GM19467 (cell line): ENCODE data around the gene JADE1.

Experiments
- ATAC-seq: cut with Tn5 transposase; IDR thresholded peaks from one replicate; pipeline ENCODE4 v1.9.1; 2021; ENCODE audit warnings: mild to moderate bottlenecking, moderate library complexity; ENCODE audit not compliant: unreplicated experiment

JADE1 gene

GRCh38 chr4:128868758-128869157 is 59.3 kb downstream of the JADE1 start:
- ATAC-seq: no peak

DNA sequence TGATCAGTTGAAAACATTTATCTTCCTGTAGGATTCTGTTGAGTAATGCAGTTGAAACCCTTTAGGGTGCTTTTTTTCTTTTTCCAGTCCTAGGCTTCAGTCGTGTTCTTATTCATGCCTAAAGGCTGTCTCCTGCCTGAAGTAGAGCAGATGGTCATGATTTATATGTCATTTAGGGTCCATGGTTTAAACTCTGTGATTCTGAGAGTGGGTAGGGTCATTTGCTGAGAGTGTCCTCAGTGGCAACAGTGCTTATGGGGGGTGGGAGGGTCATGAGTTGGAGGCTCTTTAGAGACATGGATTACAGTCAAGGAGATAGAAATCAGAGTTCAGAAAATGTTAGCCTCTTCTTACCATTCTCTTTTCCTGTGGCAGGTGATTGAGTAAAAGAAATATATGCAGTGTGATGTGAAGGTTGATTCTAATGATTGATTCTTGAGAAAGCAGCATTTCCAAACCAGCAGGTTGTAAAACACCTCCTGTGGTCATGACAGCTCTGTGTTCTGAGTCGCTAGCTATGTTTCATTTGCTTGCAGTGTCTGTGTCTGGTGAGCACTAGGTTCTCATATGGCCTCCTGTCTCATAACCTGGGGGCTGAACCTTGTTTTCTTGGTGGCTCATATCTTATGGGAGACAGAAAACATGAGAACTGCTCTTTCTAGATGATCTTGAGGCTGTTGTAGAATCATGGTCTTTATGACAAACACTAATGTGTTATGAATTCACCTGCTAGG is 60.4 kb downstream of the JADE1 start:
- no peak for ATAC-seq

- ATAC-seq: no peak
These were observed 62.4 kb downstream of the JADE1 start for GRCh38 chr4:128871948-128872347.

DNA sequence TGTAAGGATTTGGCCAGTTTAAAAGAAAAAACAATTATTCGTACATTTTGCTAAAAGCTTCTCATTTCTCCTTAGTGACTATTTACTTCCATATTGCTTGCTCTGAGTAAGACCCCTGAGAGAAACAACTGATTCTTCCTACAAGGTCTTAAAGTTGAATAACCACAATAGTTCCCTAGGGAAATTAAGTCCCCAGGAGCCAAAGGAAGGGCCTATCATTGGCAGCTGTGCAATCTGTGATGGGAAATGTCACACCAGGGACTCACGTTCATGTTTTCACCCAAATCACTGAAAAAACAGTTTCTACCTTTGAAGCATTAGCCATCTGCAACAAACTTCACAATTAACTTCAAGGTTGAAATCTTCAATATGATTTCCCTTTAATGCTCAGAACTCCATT is 66.7 kb downstream of the JADE1 start:
- ATAC-seq: no peak

DNA sequence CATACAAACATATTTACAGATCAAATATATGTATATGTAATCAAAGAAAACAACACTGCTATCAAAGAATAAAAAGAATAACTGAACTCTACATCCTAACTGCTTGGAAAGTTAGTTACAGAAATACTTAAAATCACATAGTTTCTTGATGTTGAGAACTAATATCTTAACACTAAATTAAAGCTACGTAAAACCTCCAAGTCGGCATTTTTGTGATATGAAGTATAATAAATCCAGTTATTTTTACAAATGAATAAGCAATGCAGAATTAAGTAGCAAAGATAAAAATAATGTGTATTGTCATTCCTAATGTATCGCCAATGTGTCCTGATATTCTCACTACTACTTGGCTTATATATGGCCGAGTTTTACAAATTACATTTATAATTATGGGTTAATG is 68.4 kb downstream of the JADE1 start:
- no peak for ATAC-seq

DNA sequence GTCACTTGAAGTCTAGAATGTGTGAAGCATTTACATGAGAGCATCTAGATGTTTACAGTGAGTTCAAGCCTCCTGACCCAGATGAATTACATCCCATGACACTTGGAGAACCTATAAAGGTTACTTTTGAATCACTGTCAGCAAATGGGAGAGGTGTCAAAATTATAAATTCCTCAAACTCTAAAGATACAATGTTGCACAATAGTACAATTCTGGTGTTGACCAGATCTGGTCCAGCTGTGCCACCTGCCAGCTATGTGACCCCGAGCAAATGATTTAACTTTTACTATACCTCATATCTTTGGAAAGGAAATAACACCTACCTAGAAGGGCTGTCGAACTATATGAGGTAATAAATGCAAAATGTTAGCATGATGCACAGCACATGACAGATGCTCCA is 69.8 kb downstream of the JADE1 start:
- ATAC-seq: no peak

DNA sequence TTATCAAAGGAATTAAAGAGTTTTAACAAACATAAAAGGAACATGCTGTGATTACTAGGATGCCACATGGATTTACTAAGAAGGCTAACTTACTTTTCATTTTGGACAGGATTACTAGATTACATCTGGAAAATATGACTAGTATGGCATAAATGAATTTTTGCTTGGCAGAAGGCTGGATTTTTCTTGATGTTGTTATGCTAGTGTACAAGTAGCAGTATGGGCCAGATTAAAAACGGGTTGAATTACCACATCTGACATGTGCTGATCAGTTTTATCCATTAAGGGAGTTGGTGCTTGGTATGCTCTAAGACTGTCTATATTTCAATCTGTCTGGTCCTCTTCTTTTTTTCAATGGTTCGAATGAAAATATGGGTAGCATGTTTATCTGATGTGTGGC is 70.5 kb downstream of the JADE1 start:
- ATAC-seq: no peak

- ATAC-seq: no peak
These were observed 71.2 kb downstream of the JADE1 start for GRCh38 chr4:128880662-128881061.

DNA sequence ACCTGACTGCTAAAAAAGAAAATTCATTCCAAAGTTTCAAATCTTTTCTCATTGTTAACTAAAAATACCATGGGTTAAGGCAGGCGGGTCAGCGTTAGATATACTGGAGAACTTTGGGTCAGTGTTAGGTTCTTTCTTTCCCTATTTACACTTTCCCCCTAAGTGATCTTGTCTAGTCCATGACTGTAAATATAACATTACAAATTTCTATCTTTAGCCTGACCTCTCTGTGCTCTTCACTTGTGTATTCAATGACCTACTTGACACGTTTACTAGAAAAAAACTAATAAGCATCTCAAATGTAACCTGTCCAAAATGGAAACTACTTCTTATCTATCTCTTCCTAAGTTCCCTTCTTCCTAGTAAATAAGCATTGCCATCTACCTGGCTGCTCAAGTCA is 95.3 kb downstream of the JADE1 start:
- ATAC-seq: no peak

GRCh38 chr4:128906581-128906980 is 97.1 kb downstream of the JADE1 start:
- no peak for ATAC-seq

DNA sequence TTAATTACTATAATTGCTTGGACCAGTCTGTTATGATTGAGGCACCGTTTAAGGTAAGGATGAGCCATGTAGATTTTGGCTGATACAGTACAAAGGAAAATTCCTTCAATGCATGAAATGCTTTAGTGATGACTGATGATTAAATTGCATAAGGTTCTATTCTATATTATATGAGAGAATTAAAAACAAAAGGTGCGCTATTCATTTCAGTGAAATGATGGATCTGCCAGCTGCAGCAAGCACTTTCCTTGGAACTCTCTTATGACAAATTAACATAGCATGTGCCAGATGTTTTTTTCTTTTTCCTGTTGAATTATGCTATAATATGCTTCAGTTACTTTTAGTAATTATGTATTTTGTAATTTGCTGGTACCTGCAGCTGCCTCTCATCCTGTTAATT is 98.5 kb downstream of the JADE1 start:
- no peak for ATAC-seq

DNA sequence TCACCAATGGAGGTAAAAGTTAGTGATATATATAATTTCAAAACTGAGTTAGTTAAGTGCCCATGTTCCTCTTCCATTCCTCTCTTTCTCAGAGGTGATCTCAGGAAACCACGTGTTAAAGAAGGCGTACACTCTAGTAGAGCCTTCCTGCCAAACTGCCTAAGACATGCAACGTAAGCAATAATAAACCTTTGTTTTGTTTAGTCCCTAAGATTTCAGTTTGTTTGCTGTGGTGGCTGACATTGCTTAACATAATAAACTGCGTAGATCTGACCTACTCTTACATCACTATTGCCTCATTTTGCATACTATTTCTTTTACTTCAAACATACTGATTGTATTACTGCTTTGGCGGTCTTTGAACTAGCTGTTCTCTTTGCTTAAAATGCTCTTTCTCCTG is 99.2 kb downstream of the JADE1 start:
- ATAC-seq: no peak

- ATAC-seq: no peak
These were observed 103.7 kb downstream of the JADE1 start for GRCh38 chr4:128913228-128913627.

DNA sequence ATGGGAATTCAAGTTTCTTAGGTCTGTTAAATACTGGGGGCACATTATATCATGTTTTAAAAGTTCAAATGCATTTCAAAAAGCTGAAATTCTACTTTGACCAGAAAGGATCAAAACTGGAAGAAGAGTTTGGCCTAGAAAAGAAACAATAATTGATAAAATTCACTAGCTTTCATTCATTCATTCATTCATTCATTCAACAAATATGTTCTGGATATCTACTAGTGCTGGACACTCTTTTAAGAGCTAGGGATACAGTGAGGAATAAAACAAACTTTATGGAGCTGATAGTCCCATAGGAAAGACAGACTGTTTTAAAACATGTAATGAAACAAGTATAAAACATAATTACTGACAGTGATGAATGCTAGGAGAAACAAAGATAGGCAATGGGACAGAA is 106.0 kb downstream of the JADE1 start:
- no peak for ATAC-seq

DNA sequence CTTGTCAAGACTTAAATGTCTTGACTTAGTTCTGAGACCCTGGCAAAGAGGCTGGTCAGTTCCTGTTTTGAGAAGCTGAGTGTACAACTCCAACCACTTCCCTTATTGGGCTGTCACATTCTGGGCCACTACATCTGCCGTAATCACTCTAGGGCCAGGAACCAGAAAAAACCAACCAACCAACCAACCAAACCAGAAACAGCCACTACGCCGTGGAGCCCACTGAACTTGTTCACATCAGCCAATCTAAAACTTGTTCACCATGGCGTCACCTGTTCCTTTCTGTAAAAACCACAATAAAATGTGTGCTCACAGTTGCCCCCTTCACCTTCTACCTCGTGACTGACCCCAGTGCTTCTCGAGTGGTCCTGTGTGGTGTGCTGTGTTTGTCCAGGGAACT is 107.3 kb downstream of the JADE1 start:
- peak; percentile 81 for ATAC-seq

DNA sequence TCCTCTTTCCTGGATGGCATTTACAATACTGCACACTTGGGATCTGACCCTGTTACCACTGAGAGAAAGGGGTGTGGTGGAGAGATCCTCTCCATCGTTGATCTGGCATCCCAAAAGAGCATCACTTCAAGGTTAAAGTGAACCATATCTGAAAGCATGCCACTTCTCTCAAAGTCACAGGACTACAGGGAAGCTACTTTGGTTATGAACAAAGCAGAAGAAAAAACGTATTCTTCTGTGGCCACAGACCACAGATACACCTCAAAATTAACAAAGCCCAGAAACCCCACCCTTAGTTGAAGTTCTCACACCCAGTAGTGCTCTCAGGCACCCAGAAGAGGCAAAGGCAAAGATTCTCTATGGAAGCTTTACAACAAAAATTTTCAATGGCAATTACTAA is 108.3 kb downstream of the JADE1 start:
- ATAC-seq: peak; percentile 68

DNA sequence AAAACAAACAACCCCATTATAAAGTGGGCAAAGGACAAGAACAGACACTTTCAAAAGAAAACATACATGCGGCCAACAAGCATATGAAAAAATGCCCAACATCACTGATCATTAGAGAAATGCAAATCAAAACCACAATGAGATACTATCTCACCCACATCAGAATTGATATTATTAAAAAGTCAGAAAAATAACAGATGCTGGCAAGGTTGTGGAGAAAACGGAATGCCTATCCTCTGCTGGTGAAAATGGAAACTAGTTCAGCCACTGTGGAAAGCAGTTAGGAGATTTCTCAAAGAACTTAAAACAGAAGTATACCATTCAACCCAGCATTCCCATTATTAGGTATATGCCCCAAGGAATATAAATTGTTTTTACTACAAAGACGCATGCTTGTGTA is 112.5 kb downstream of the JADE1 start:
- ATAC-seq: no peak
